GM21786 (cell line): Measurements from ENCODE around the gene MIP.
"Not testable (repeated sequence)": the region's sequence is repeated elsewhere in the genome, so short reads cannot be mapped to it uniquely, and the experiment has no call there.

Experiments
- ATAC-seq: cut with Tn5 transposase; IDR thresholded peaks from one replicate; pipeline ENCODE4 v1.9.1; 2021; ENCODE audit not compliant: unreplicated experiment

MIP gene

DNA sequence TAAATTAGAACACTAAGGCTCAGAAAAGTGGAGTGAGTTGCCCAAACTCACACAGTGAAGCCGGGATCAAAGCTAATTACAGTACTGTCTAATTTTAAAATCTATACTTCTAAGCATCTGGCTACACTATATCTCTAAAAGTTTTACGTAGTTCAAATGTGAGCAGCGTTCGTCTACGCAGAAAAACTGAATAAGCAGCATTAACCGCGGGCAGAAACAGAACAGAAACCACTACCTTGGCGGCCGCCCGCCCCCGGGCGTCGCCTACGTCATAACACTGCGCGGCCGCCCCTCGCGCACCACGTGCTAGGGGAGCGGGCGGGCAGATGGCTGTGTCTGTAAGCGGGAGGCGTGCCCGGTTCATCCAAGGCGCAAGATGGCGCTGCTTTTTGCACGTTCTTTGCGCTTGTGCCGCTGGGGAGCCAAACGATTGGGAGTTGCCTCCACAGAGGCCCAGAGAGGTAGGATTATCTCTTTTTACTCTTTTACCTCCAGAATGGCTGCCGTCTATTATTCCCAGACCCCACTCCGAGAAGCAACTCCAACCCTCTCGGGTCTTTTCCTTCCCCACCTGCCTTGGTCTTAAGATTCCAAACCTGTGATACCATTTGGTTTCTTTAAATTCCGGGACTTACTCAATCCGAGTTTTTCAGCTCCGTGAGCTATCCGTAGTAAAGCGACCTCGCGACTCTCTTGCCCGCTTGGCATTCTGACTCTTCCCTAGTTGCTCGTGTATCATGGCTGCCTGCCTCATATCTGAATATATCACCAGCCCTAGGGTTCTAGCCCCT, 14.0 kb upstream of the MIP start, which contains the start of gene SPRYD4:
Gene SPRYD4, plus strand, starts transcription at position 363 of the 791 bp plus-strand sequence. Its CDS starts 14 bp downstream, at position 377.
- ATAC-seq: peak; percentile 83

DNA sequence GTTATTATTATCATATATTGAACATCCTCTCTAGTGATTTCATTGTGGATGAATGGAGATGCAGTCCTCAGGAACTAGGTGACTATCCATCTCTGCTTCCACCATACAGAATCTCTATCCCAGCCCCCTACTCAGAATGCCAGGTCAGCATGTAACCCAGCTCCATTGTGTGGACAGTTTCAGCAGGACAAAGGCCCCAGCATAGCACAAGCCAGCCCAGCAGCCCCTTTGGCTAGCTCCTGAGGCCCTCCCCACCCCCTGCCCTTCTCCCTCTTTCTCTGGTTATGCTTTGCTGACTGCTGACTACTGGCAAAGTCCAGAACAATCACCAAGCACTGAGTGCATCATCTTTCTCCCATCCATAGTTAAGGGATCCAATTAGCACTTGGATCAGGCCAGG, 8.1 kb upstream of the MIP start:
- no peak for ATAC-seq

GRCh38 chr12:56461235-56462159, 7.0 kb upstream of the MIP start:
- ATAC-seq: no peak

- ATAC-seq: no peak
These were observed 3.4 kb upstream of the MIP start for GRCh38 chr12:56457817-56458216.

DNA sequence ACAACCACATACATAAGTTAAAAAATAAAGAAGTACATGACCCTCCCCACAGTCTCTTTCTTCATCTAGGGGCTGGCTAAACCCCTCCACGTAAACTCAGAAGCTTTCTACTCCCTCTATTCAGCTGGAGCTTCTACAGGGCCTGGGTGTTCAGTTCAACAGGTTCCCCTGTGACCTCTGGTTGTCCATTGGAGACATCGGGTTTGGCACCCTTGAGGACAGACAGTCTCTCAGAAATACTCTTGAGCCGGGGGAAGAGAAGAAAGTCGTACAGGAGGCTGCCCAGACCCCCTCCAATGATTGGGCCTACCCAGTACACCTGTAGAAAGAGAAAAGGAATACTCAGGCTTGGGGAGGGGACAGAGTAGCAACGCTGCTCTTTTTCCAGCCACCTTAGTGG, 3.3 kb downstream of the MIP start:
- ATAC-seq: no peak

DNA sequence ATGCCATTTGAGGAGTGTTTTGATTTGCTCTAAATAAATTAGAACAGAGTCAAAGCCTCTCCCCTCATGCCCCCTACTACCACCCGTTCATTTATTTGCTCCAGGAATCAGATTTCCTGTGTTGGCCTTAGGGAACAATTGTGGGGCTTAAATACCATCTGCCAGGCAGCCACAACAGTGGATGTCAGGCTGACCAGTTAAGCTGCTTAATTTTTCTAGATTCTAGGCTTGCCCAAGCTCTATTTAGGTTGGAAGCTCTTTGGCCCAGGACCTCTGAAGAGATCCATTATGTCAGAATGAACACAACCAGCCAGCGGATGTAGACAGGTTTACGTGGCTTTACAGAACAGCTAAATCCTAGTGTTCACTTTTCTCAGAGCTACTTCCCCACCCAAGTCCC, 4.2 kb downstream of the MIP start:
- ATAC-seq: no peak

GRCh38 chr12:56449622-56449984, 4.9 kb downstream of the MIP start:
- ATAC-seq: no peak

DNA sequence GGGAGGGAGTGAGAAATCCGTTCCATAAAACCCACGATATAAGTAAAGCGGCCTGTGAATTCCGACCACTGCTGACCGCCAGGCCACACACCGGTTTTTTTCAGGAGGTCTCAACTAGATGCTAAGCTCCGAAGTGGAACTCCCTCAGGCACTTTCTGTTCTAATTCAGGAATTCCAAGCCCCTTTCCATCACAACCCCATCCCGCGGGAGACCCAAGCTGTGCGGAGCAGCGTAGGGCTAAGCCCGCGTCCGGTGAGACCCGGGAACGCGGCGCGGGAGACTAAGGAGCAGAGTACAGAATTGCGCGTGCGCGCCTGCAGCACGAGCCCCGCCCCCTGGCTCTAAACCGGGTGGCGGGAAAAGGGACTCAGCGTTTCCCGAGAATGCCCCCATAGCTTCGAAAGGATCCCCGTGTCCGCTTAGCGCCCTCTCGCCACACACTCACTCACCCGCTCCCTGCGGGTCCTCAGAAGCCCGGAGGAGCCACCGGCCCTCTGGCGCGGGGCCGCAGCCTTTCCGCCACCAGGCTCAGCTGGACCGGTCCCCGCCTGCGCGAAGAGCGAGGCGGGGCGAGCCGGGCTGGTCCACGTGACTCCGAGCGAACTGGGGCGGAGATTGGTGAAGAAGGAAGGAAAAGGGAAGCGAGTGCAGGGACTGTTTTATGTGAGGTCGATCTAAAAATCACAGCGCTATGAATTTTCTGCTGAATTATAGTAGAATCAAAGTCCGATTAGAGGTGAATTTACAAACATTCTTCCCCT, 5.4 kb downstream of the MIP start, which contains the start of gene TIMELESS:
Gene TIMELESS, minus strand, starts transcription at position 567 of the 762 bp plus-strand sequence. CDS start 15,256 bp downstream, outside the sequence.
- peak; percentile 92 for ATAC-seq

DNA sequence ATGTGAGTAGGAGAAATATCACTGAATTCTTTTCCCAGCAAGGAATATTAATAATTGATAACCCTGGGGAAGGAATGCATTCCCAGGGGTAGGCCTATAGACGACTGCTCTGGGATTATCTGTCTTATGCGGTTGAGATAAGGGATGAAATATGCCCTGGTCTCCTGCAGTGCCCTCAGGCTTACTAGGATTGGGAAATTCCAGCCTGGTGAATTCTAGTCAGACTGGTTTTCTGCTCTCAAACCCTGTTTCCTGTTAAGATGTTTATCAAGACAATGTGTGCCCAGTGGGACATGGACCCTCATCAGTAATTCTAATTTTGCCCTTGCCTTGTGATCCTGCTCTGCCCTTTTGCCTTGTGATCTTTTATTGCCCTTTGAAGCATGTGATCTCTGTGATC, 11.2 kb downstream of the MIP start:
- ATAC-seq: not testable (repeated sequence)

DNA sequence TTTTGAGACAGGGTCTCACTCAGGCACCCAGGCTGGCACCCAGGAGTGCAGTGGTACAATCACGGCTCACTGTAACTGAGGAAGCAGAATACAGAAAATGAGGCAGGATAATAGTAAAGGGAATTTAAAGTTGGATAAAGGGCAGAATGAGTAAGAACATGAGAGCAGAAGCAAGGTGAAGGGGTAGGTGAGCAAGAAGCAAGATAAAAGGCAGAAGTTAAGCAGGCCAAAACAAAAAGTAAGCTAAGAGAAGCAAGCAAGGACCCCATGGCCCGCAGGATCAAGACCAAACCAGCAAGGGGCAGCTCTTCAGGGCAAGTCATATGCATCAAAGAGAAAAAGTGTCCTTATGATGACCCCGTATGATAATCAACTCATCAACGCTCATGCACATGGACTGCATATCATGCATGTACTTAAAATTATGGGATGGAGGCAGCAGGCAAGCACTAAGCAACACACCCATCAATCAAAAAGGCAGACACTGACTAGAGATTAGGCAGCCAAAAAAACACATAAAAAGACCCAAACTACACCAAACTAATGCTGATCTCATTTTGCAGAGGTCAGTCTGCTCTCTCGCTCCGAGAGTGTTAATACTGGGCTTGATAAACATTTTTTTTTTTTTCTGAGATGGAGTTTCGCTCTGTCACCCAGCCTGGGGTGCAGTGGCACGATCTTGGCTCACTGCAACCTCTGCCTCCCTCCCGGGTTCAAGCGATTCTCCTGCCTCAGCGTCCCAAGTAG, 16.9 kb downstream of the MIP start:
- ATAC-seq: no peak

DNA sequence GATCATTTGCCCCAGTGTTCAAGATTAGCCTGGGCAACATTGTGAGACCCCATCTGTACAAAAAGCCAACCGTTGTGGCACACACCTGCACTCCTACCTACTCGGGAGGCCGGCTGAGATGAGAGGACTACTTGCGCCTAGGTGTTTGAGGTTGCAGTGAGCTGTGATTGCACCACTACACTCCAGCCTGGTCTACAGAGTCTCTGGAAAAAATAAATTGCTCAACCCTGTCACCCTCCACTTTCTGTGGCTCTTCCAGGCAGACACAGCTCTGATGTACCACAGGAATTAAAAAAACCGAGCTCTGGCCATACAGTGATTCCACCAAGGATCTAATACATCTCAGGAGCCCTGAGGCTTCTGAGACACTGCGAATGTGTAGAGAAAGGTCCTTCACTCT, 19.6 kb downstream of the MIP start:
- no peak for ATAC-seq

DNA sequence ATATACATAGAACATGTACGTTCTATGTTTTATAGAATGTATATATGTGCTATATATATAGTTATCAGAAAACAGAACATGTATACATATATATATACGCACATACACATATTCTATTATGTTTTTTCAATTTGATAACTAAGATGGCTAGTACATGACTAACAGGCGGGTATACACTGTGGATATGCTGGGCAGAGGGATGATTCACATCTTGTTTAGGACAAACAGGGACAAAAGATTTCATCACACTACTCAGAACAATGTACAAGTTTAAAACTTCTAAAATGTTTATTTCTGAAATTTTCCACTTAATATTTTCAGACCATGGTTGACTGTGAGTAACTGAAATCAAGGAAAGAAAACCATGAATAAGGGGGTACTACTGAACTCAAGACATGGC, 22.6 kb downstream of the MIP start:
- no peak for ATAC-seq

GRCh38 chr12:56431288-56431687, 23.2 kb downstream of the MIP start:
- no peak for ATAC-seq

GRCh38 chr12:56425940-56426438, 28.5 kb downstream of the MIP start:
- no peak for ATAC-seq

DNA sequence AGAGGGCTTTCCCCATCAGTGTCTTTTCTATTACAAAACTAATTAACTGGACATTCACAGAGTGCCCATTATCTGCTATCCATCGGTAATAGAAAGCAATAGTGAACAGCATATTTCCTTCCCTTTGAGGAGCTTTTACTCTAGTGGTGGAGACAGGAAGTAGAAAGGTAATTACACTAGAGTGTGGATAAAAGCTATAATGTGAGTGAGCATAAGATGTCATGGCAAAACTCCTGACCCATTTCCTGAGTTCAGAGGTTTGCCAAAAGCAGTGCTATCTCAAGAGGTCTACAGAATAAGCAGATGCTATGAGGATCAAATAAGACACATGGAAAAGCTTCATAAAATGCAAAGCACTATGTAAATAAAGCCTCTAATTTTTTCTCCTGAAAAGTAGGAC, 29.3 kb downstream of the MIP start:
- ATAC-seq: no peak

GRCh38 chr12:56420411-56420810, 34.0 kb downstream of the MIP start:
- ATAC-seq: no peak

- ATAC-seq: no peak
These were observed 36.7 kb downstream of the MIP start for GRCh38 chr12:56417739-56418138.

GRCh38 chr12:56414401-56414800, 40.1 kb downstream of the MIP start:
- ATAC-seq: no peak

DNA sequence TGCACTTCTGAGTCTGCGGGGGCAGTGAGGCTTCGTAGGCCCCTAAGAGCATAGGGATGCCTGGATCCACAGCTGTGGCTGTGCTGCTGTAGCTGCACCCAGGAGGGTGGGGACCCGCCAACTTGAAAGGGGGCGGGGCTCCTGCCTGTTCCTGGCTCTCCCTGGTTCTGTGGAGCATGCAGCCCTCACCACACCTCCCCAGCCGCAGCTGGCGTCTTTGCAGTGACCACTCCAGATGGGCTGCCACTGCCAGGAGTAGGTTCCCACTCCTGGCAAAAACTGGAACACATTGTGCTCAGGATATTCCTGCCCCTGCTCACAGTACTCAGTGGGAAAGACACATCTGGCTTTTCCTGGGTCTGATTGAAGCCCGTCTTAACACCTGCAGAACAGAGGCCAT, 41.1 kb downstream of the MIP start:
- ATAC-seq: no peak
